LNCaP clone FGC (cell line): ENCODE data around the gene BDNF.

Experiments used
- DNase-seq: peaks from one replicate; pipeline ENCODE4 v3.0.0-alpha.2; 2011; ENCODE audit warnings: low read depth
- H3K4me3 ChIP-seq: 2 replicates; pipeline ENCODE4 v1.5.1; 2011; ENCODE audit warnings: mild to moderate bottlenecking, low read depth, low read length, control low read depth
- TF ChIP-seq, protein P1 (sequence below): IDR thresholded peaks from 2 replicates; pipeline ENCODE4 v1.5.1; 2012; ENCODE audit warnings: mild to moderate bottlenecking; ENCODE audit not compliant: control insufficient read depth, insufficient read depth; ENCODE audit errors: extremely low read depth

BDNF gene

DNA sequence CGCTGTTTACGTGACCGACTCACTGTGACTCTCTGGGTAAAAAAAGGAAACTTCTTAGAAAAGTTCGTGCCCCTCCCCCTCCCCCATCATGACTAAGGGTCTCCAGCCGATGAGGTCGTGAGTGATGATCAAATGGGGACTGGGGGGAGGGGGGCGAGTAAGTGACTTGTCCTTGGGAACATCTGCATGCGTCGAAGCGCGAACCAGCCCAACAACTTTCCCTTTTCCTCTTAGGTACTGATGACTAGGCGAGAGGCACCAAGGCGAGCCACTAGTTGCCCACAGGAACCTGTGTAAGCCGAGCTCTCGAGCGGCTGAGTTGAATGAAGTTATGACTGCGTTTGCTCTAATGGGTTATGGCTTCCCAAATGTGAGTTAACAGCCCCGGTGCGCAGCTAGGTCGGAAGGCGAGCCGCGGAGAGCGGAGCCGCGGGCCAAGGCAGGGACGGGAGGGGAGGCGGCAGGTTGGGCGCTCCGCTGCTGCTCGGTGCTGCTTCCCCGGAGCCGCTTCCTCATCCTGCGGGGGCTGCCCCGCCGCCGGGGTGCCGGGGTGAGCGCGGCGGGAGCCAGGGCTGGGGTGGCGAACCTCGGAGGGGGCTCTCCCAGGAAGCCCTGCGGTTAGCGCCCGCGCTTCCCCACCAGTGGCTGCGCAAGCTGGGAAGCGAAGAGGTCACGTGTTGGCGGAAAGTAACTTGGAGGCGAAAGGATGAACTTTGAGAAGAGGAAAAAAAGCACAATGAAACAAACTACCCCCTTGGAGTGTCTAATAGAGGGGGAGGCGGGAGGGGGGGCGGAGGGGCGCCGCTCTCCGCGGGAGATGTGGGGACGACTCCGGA is 22.1 kb upstream of the BDNF start:
- no peak for DNase-seq
- H3K4me3 ChIP-seq, result no peak overlapping the region
- TF ChIP-seq, protein P1, sequence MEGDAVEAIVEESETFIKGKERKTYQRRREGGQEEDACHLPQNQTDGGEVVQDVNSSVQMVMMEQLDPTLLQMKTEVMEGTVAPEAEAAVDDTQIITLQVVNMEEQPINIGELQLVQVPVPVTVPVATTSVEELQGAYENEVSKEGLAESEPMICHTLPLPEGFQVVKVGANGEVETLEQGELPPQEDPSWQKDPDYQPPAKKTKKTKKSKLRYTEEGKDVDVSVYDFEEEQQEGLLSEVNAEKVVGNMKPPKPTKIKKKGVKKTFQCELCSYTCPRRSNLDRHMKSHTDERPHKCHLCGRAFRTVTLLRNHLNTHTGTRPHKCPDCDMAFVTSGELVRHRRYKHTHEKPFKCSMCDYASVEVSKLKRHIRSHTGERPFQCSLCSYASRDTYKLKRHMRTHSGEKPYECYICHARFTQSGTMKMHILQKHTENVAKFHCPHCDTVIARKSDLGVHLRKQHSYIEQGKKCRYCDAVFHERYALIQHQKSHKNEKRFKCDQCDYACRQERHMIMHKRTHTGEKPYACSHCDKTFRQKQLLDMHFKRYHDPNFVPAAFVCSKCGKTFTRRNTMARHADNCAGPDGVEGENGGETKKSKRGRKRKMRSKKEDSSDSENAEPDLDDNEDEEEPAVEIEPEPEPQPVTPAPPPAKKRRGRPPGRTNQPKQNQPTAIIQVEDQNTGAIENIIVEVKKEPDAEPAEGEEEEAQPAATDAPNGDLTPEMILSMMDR, result no peak

DNA sequence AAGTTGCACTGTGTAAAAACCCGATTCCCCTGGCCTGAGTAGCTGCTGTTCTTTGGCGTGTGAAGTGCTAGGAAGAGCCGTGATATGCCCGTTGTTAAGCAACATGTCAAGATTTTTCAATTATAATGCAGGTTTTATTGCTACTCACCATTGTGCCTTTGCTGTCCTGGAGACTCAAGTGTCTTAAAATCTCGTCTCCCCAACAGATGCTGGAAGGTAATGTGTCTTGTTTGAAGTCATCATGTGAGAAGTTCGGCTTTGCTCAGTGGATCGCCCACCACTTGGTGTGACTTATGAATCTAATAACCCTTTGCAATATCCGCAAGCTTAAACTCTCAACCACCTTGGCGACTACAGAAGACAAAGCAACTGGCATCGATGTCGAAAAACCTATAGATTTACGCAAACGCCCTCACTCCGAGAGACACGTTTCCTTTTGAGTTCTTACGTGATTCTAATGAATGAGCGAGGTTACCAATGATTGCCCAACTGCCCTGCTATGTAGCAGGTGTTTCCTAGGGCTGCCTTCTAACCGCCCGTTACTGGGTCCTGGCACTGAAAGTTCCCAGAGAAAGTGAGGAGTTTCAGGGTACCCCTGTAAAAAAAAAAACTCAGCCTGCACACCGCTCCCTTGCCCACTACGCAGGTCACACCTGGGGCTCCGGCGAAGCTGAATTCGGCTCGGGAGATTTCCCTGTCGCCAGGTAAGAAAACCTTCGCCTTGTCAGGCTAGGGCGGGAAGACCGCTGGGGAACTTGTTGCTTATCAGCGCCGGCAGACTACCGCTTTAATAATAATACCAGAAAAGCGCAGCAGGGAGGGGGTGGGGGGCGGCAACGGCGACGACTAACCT is 21.2 kb upstream of the BDNF start:
- no peak for DNase-seq
- TF ChIP-seq, protein P1, result no peak
- H3K4me3 ChIP-seq, result no peak overlapping the region

DNA sequence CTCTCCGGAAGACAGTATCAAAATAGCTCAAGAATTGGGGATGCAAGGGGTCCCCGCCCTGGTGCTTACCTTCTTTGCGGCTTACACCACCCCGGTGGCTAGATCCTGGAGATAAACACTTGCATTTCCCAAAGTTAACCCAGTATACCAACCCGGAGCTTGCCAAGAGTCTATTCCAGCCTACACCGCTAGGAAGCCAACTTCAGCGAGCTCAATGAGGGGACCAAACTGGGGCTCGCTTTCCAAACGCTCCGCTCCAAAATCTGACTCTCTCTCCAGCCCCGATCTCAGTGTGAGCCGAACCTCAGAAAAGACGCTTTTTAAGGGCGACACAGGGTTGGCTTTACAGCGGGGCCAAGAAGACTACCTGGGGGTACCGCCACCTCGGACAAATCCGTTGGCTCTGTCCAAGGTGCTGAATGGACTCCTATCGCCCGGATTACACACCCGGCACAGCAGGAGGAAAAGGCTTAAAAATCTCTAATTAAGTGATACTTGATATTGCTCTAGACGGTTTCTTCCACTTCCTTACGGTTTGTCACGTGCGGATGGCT is 20.1 kb upstream of the BDNF start:
- DNase-seq, result no peak

DNA sequence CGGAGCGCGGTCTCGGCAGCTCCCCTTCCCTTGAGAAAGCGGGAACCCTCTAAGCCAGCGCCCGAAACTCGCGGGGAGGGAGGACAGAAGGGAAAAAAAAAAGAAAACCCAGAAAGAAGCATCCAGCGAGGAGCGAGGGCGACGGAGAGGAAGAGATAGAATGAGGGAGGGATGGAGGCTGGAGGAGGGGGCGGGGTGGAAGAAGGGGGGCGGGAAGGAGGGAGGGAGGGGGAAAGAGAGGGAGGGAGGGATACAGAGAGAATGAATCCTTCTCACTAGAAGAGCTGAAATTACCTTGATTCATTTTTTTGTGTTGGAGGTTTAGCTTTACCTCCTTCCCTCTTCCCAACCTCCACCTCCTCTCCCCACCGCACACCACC is 19.3 kb upstream of the BDNF start:
- DNase-seq, result no peak
- TF ChIP-seq, protein P1, result no peak
- H3K4me3 ChIP-seq, result no peak overlapping the region

More for the DNA sequence above, 20.1 kb upstream of the BDNF start:
- TF ChIP-seq, protein P1, result no peak
- H3K4me3 ChIP-seq, result no peak overlapping the region

DNA sequence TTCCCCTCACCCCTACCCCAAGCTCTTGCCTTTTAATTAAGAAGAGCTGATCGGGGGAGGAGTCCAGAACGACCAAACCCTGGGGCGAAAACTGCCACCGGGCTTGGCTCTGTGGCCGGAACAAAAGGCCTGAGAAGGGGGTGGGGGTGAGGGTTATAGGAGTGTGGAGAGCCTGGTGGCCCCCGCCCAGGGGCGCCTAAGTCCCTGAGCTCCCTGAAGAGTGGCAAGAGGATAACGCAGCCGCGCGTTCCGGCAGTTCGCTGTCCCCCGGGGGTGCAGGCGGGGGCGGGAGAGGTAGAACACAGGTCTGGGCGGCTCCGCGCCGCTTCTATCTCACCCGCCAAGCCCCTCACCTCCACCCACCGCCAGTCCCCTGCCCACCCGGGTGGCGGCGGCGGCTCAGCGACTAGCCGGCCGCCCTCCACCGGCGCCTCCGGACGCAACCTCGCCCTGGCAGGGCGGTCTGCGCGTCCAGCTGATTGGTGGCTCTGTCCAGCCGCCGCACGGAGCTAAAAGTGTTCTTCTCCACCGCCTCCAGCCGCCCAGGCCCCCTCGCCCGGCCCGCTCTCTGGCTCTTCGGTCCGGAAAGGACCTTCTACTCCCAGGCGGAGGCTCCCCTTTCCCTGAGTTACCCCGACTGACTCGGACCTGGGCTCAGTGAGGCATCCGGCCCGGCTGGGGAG is 18.7 kb upstream of the BDNF start:
- no peak for DNase-seq
- TF ChIP-seq, protein P1, result no peak
- H3K4me3 ChIP-seq, result peak overlapping the region; percentile 29

DNA sequence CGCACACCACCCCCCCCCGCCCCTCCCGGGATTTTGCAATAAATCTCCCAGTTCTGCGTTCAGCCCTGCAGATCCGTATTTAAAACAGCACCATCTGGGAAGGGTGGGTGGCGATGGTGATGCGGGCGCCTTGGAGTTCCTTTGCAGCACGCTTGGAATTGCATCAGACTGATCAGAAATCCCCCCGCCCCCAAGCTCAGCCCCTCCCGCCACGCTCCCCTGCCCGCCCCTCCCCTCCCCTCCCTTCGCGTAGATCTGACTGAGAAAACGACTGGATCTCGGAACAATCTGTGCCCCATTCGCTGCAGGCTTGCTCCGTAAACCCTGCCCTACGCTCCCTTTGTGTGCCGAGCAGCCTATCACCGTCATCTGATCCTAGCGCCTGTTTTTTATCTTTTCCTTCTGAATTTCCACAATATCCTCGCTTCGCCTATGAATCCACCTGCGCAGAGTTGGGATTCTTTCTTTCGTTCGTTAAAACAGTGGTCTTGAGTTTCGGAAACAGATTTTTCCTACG is 18.1 kb upstream of the BDNF start:
- TF ChIP-seq, protein P1, result no peak
- H3K4me3 ChIP-seq, result peak overlapping the region; percentile 29
- no peak for DNase-seq
